ENCODE measurements around the gene PCDHGB3.

DNA sequence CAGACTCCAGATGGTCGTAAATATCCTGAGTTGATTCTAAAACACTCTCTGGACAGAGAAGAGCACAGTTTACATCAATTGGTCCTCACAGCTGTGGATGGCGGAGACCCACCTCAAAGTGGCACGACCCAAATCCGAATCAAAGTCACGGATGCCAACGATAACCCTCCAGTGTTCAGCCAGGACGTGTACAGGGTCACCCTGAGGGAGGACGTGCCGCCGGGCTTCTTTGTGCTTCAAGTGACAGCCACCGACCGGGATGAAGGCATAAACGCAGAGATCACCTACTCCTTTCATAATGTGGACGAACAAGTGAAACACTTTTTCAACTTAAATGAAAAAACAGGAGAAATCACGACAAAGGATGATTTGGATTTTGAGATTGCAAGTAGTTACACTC is 9.4 kb upstream of the PCDHGB3 start:
- TF ChIP-seq JUN (CRISPR knock-in tag; IDR thresholded peaks at IDR 0.05) (no peak), SP1 (CRISPR knock-in tag; conservative IDR thresholded peaks at IDR 0.05) (no peak), ZBTB43 (CRISPR knock-in tag; IDR thresholded peaks at IDR 0.05) (no peak), ZMAT4 (CRISPR knock-in tag; IDR thresholded peaks at IDR 0.05) (no peak), OVOL2 (CRISPR knock-in tag; IDR thresholded peaks at IDR 0.05; ENCODE audit: borderline replicate concordance) (no peak), TP53 (CRISPR knock-in tag; IDR thresholded peaks at IDR 0.05) (no peak), FOXJ3 (CRISPR knock-in tag; IDR thresholded peaks at IDR 0.05; ENCODE audit: borderline replicate concordance) (no peak), ZNF281 (CRISPR knock-in tag; IDR thresholded peaks at IDR 0.05) (no peak), SMAD4 (CRISPR knock-in tag; IDR thresholded peaks at IDR 0.05) (no peak), ARID4B (CRISPR knock-in tag; IDR thresholded peaks at IDR 0.05; ENCODE audit: borderline replicate concordance) (no peak), TCF7 (CRISPR knock-in tag; IDR thresholded peaks at IDR 0.05; ENCODE audit: low read depth) (no peak), ZNF232 (CRISPR knock-in tag; IDR thresholded peaks at IDR 0.05) (no peak)
- TF ChIP-seq, protein P1, sequence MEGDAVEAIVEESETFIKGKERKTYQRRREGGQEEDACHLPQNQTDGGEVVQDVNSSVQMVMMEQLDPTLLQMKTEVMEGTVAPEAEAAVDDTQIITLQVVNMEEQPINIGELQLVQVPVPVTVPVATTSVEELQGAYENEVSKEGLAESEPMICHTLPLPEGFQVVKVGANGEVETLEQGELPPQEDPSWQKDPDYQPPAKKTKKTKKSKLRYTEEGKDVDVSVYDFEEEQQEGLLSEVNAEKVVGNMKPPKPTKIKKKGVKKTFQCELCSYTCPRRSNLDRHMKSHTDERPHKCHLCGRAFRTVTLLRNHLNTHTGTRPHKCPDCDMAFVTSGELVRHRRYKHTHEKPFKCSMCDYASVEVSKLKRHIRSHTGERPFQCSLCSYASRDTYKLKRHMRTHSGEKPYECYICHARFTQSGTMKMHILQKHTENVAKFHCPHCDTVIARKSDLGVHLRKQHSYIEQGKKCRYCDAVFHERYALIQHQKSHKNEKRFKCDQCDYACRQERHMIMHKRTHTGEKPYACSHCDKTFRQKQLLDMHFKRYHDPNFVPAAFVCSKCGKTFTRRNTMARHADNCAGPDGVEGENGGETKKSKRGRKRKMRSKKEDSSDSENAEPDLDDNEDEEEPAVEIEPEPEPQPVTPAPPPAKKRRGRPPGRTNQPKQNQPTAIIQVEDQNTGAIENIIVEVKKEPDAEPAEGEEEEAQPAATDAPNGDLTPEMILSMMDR (IDR thresholded peaks at IDR 0.05), result no peak
- TF ChIP-seq, protein P2, sequence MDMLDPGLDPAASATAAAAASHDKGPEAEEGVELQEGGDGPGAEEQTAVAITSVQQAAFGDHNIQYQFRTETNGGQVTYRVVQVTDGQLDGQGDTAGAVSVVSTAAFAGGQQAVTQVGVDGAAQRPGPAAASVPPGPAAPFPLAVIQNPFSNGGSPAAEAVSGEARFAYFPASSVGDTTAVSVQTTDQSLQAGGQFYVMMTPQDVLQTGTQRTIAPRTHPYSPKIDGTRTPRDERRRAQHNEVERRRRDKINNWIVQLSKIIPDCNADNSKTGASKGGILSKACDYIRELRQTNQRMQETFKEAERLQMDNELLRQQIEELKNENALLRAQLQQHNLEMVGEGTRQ (CRISPR knock-in tag; IDR thresholded peaks at IDR 0.05), result no peak

All from WTC11 (cell line).